HCT116 (cell line): ENCODE data around the gene ESR2. TPM values are rescaled to one million over a fixed set of nuclear protein-coding genes. Genes with fewer than 3 reads are reported as not detected.

Source experiments
- ATAC-seq: fragments of 200-7000 bp; cut with Tn5 transposase; 2 replicates; pipeline ENCODE4 v1.9.1; 2020; ENCODE audit warnings: mild to moderate bottlenecking, moderate library complexity
- BruUV-seq: library from RNA; stranded (reverse); fragments of 400-500 nt; replicated peaks from 2 replicates; lab custom pipeline; 2021; lab: Mats Ljungman, UMichigan
- CTCF ChIA-PET: fragments of 300-600 bp; sonication (Branson Sonifier 250); formaldehyde crosslinking; loops from one replicate; lab custom pipeline; 2021; ENCODE audit warnings: antibody characterized with exemption; lab: Charles Lee
- POLR2A ChIA-PET: fragments of 300-600, 350-600 bp; sonication (Branson Sonifier 250); formaldehyde crosslinking; loops from one replicate; lab custom pipeline; 2021; ENCODE audit warnings: antibody characterized with exemption; lab: Charles Lee
- RAD21 ChIA-PET, 2 experiments: fragments of 300-600 bp; sonication (Branson Sonifier 250); formaldehyde crosslinking; loops; one replicate each; lab custom pipeline; 2023; ENCODE audit warnings: low total read pairs in 2 of 2; ENCODE audit not compliant: uncharacterized antibody in 2 of 2, unreplicated experiment in 2 of 2, low non-redundant PET in 1 of 2; lab: Charles Lee
- DNase-seq: peaks from one replicate; pipeline ENCODE4 v3.0.0-alpha.2; 2010; ENCODE audit warnings: low read depth, low spot score
- H2AFZ ChIP-seq: fragments of 200-600 bp; shearing (Covaris generic), sonication (generic); 2 replicates; pipeline ENCODE4 v1.6.1; 2017; ENCODE audit warnings: low read depth, mixed run types, mixed read lengths, antibody characterized with exemption, low read length; ENCODE audit not compliant: poor library complexity, severe bottlenecking
- H3K27ac ChIP-seq: 2 replicates; pipeline ENCODE4 v1.5.1; 2012; ENCODE audit warnings: low read depth, low read length
- H3K27me3 ChIP-seq: fragments of 200-600 bp; sonication (generic); 2 replicates; pipeline ENCODE4 v1.6.1; 2016; ENCODE audit warnings: mixed run types, low read length, mixed read lengths; ENCODE audit not compliant: insufficient read depth
- H3K36me3 ChIP-seq, 2 experiments: fragments of 200-500 bp in 1 of 2; fragments of 200-600 bp in 1 of 2; sonication (Bioruptor generic) in 1 of 2; sonication (generic) in 1 of 2; 2 replicates each; pipeline versions ENCODE4 v1.5.1 to v1.6.1; 2014 to 2016; ENCODE audit warnings: low read length in 2 of 2, inconsistent platforms in 1 of 2, mixed read lengths in 1 of 2, mixed run types in 1 of 2; ENCODE audit not compliant: insufficient read depth in 2 of 2, control insufficient read depth in 1 of 2
- H3K4me1 ChIP-seq, 2 experiments: fragments of 200-600 bp in 1 of 2; sonication (generic) in 1 of 2; 2 replicates each; pipeline versions ENCODE4 v1.5.1 to v1.6.1; 2012 to 2017; ENCODE audit warnings: low read length in 2 of 2, inconsistent platforms in 1 of 2, mild to moderate bottlenecking in 1 of 2, mixed read lengths in 1 of 2, mixed run types in 1 of 2, moderate library complexity in 1 of 2; ENCODE audit not compliant: insufficient read depth in 2 of 2, control insufficient read depth in 1 of 2
- H3K4me2 ChIP-seq: fragments of 200-600 bp; sonication (generic); 2 replicates; pipeline ENCODE4 v1.6.1; 2017; ENCODE audit warnings: mixed run types, low read length, mixed read lengths
- H3K4me3 ChIP-seq, 2 experiments: fragments of 200-600 bp in 1 of 2; sonication (generic) in 1 of 2; replicated peaks in 1 of 2; 2 replicates each; pipeline ENCODE4 v1.5.1; 2011 to 2016; ENCODE audit warnings: low read length in 2 of 2, control low read depth in 1 of 2, low read depth in 1 of 2, mild to moderate bottlenecking in 1 of 2, mixed read lengths in 1 of 2, mixed run types in 1 of 2
- H3K79me2 ChIP-seq: fragments of 200-600 bp; sonication (generic); 2 replicates; pipeline ENCODE4 v1.6.1; 2017; ENCODE audit warnings: mild to moderate bottlenecking, mixed run types, low read length, moderate library complexity, mixed read lengths; ENCODE audit not compliant: insufficient read depth
- H3K9ac ChIP-seq: fragments of 200-600 bp; sonication (generic); 2 replicates; pipeline ENCODE4 v1.6.1; 2016; ENCODE audit warnings: low read length, mixed read lengths
- H3K9me2 ChIP-seq: fragments of 200-600 bp; sonication (generic), shearing (Covaris generic); 2 replicates; pipeline ENCODE4 v1.6.1; 2017; ENCODE audit warnings: mixed run types, mild to moderate bottlenecking, moderate library complexity; ENCODE audit not compliant: insufficient read depth
- H3K9me3 ChIP-seq, 2 experiments: fragments of 200-500 bp in 1 of 2; fragments of 200-600 bp in 1 of 2; sonication (Bioruptor generic) in 1 of 2; sonication (generic) in 1 of 2; 2 replicates each; pipeline ENCODE4 v1.6.1; 2014 to 2017; ENCODE audit warnings: low read length in 2 of 2, mixed read lengths in 2 of 2, inconsistent platforms in 1 of 2, low read depth in 1 of 2, mild to moderate bottlenecking in 1 of 2, mixed run types in 1 of 2, moderate library complexity in 1 of 2; ENCODE audit not compliant: control insufficient read depth in 1 of 2, insufficient read depth in 1 of 2
- H4K20me1 ChIP-seq: fragments of 200-600 bp; sonication (generic), shearing (Covaris generic); 2 replicates; pipeline ENCODE4 v1.6.1; 2017; ENCODE audit warnings: mixed run types, mild to moderate bottlenecking, moderate library complexity; ENCODE audit not compliant: insufficient read depth
- EGR1 ChIP-seq: IDR thresholded peaks from 2 replicates; pipeline ENCODE4 v1.6.1; 2012; ENCODE audit warnings: low read depth
- EZH2 ChIP-seq: fragments of 200-600 bp; sonication (generic); IDR thresholded peaks from 2 replicates; pipeline ENCODE4 v1.6.1; 2017; ENCODE audit warnings: antibody characterized with exemption, mixed run types
- POLR2AphosphoS5 ChIP-seq: IDR thresholded peaks from 2 replicates; pipeline ENCODE4 v1.6.1; 2011; ENCODE audit warnings: mild to moderate bottlenecking, low read depth, low read length, moderate library complexity
- RAD21 ChIP-seq: IDR thresholded peaks from 2 replicates; pipeline ENCODE4 v1.6.1; 2012; ENCODE audit warnings: low read depth, mild to moderate bottlenecking
- SIN3A ChIP-seq: IDR thresholded peaks from 2 replicates; pipeline ENCODE4 v1.6.1; 2012; ENCODE audit warnings: low read depth
- SRF ChIP-seq: IDR thresholded peaks from 2 replicates; pipeline ENCODE4 v1.6.1; 2012; ENCODE audit warnings: low read depth
- YY1 ChIP-seq: IDR thresholded peaks from 2 replicates; pipeline ENCODE4 v1.6.1; 2011; ENCODE audit warnings: low read length, low read depth, moderate library complexity, mild to moderate bottlenecking; ENCODE audit not compliant: insufficient replicate concordance; ENCODE audit errors: extremely low read depth
- intact Hi-C: fragments of 100-400 bp; cut with micrococcal nuclease; formaldehyde crosslinking; loops from 2 replicates; pipeline ENCODE4 v1.10.0; 2022
- total RNA-seq: library from RNA; stranded (reverse); gene quantifications from one replicate; pipeline ENCODE4 v1.2.1, GENCODE V29; 2021; ENCODE audit not compliant: unreplicated experiment
- TF ChIP-seq, protein P1 (sequence below): IDR thresholded peaks from 2 replicates; pipeline ENCODE4 v1.6.1; 2011; ENCODE audit warnings: mild to moderate bottlenecking, low read length, moderate library complexity; ENCODE audit not compliant: insufficient replicate concordance; ENCODE audit errors: extremely low read depth
- TF ChIP-seq, protein P2 (sequence below), 3 experiments: fragments of 200-600 bp in 1 of 3; sonication (generic) in 1 of 3; IDR thresholded peaks in 2 of 3; conservative IDR thresholded peaks in 1 of 3; 2 replicates each; pipeline ENCODE4 v1.5.1; 2012 to 2017; ENCODE audit warnings: low read depth in 2 of 3, low read length in 2 of 3, antibody characterized with exemption in 1 of 3, borderline replicate concordance in 1 of 3, control low read depth in 1 of 3, mild to moderate bottlenecking in 1 of 3, mixed read lengths in 1 of 3, mixed run types in 1 of 3, moderate library complexity in 1 of 3; ENCODE audit not compliant: insufficient read depth in 1 of 3

The ESR2 gene
- total RNA-seq, 1 experiment from 2014 or later = 0.32 TPM

DNA sequence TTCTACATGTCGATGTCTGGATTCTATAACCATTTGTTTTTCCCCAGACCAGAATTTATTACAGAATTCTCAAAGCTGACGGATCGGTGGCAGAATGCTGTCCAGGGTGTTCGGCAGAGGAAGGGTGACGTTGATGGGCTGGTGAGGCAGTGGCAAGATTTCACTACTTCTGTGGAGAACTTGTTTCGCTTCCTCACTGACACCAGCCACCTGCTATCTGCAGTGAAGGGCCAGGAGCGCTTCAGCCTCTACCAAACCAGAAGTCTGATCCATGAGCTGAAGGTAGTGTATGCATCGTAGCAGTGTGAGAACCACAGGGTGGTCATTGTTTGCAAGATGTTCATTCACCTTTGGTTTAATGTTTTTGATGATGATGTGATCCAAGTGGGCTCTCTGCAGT lies 124.0 kb downstream of the ESR2 start:
- intact Hi-C loops = no loop called here
- Histone ChIP-seq H3K4me3 (no peak overlapping the region), H3K4me2 (no peak overlapping the region), H3K9ac (no peak overlapping the region), H3K36me3 (peaks cover 0 to 7% of the 10 kb centered on the region in 2 experiments; a peak in 2 of 4 replicates), H4K20me1 (no peaks in the 10 kb centered on the region), H3K4me1 (no peaks in the 10 kb centered on the region), H3K27me3 (no peaks in the 10 kb centered on the region), H3K79me2 (no peaks in the 10 kb centered on the region), H3K9me3 (no peaks in the 10 kb centered on the region), H2AFZ (no peak overlapping the region), H3K9me2 (no peaks in the 10 kb centered on the region), H3K27ac (no peak overlapping the region)
- POLR2A ChIA-PET = no interaction called here
- DNase-seq = no peak
- CTCF ChIA-PET = no interaction called here
- RAD21 ChIA-PET = no interaction called here
- BruUV-seq = no TSS peak
- ATAC-seq = no peak
- no peak for TF ChIP-seq POLR2AphosphoS5
- TF ChIP-seq, protein P1, sequence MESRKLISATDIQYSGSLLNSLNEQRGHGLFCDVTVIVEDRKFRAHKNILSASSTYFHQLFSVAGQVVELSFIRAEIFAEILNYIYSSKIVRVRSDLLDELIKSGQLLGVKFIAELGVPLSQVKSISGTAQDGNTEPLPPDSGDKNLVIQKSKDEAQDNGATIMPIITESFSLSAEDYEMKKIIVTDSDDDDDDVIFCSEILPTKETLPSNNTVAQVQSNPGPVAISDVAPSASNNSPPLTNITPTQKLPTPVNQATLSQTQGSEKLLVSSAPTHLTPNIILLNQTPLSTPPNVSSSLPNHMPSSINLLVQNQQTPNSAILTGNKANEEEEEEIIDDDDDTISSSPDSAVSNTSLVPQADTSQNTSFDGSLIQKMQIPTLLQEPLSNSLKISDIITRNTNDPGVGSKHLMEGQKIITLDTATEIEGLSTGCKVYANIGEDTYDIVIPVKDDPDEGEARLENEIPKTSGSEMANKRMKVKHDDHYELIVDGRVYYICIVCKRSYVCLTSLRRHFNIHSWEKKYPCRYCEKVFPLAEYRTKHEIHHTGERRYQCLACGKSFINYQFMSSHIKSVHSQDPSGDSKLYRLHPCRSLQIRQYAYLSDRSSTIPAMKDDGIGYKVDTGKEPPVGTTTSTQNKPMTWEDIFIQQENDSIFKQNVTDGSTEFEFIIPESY = no peak
- TF ChIP-seq SRF = no peak
- no peak for TF ChIP-seq EZH2
- TF ChIP-seq SIN3A = no peak
- TF ChIP-seq EGR1 = no peak
- TF ChIP-seq RAD21 = no peak
- TF ChIP-seq YY1 = no peak
- TF ChIP-seq, protein P2, sequence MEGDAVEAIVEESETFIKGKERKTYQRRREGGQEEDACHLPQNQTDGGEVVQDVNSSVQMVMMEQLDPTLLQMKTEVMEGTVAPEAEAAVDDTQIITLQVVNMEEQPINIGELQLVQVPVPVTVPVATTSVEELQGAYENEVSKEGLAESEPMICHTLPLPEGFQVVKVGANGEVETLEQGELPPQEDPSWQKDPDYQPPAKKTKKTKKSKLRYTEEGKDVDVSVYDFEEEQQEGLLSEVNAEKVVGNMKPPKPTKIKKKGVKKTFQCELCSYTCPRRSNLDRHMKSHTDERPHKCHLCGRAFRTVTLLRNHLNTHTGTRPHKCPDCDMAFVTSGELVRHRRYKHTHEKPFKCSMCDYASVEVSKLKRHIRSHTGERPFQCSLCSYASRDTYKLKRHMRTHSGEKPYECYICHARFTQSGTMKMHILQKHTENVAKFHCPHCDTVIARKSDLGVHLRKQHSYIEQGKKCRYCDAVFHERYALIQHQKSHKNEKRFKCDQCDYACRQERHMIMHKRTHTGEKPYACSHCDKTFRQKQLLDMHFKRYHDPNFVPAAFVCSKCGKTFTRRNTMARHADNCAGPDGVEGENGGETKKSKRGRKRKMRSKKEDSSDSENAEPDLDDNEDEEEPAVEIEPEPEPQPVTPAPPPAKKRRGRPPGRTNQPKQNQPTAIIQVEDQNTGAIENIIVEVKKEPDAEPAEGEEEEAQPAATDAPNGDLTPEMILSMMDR (IDR thresholded peaks at IDR 0.05 in 2 of 3, conservative IDR thresholded peaks at IDR 0.05 in 1 of 3; ENCODE audit: borderline replicate concordance in 1 of 3, insufficient read depth in 1 of 3, low read depth in 2 of 3, low read length in 2 of 3) = no peak
- TF ChIP-seq, all 23 proteins: peak for 0
